PC-9 (cell line): ENCODE results near the gene ERMAP. TPM values are rescaled to one million over a fixed set of nuclear protein-coding genes. Genes with fewer than 3 reads are reported as not detected.
A peak's percentile ranks its signal among the peaks of the same experiment; 100 is the strongest.
"Not testable (repeated sequence)": the region's sequence is repeated elsewhere in the genome, so short reads cannot be mapped to it uniquely, and the experiment has no call there.

Source experiments
- BruUV-seq: library from RNA; stranded (reverse); fragments of 400-500 nt; replicated peaks from 2 replicates; lab custom pipeline; 2021; lab: Mats Ljungman, UMichigan
- CTCF ChIA-PET: fragments of 300-600 bp; sonication (Branson Sonifier 250); formaldehyde crosslinking; loops from one replicate; lab custom pipeline; 2022; ENCODE audit warnings: antibody characterized with exemption; lab: Charles Lee
- POLR2A ChIA-PET: fragments of 300-600 bp; sonication (Branson Sonifier 250); formaldehyde crosslinking; loops from one replicate; lab custom pipeline; 2022; ENCODE audit warnings: antibody characterized with exemption; ENCODE audit not compliant: unreplicated experiment; lab: Charles Lee
- DNase-seq, 2 experiments: peaks; one replicate each; pipeline versions ENCODE4 v3.0.0 to v3.0.0-alpha.2; 2015 to 2022; ENCODE audit warnings: mixed read lengths in 1 of 2
- H2AFZ ChIP-seq: fragments of 200-600 bp; sonication (generic); 2 replicates; pipeline ENCODE4 v1.8.1; 2017; ENCODE audit warnings: antibody characterized with exemption
- H3F3A ChIP-seq: fragments of 200-600 bp; sonication (generic); 2 replicates; pipeline ENCODE4 v1.8.1; 2017; ENCODE audit warnings: antibody characterized with exemption, mild to moderate bottlenecking, low read depth; ENCODE audit not compliant: insufficient read depth
- H3K27ac ChIP-seq: fragments of 200-600 bp; sonication (generic); 2 replicates; pipeline ENCODE4 v1.6.1; 2016; ENCODE audit warnings: mixed run types
- H3K27me3 ChIP-seq: fragments of 200-600 bp; sonication (generic); 2 replicates; pipeline ENCODE4 v1.6.1; 2016; ENCODE audit warnings: low read depth, mixed run types; ENCODE audit not compliant: insufficient read depth
- H3K36me3 ChIP-seq: fragments of 200-600 bp; sonication (generic); 2 replicates; pipeline ENCODE4 v1.6.1; 2016; ENCODE audit warnings: low read depth, mixed run types
- H3K4me1 ChIP-seq: fragments of 200-600 bp; sonication (generic); replicated peaks from 2 replicates; pipeline ENCODE4 v1.6.1; 2016; ENCODE audit warnings: mixed run types; ENCODE audit not compliant: insufficient read depth
- H3K4me2 ChIP-seq: fragments of 200-600 bp; sonication (generic); 2 replicates; pipeline ENCODE4 v1.6.1; 2017; ENCODE audit warnings: mixed run types
- H3K4me3 ChIP-seq: fragments of 200-600 bp; sonication (generic); 2 replicates; pipeline ENCODE4 v1.6.1; 2016; ENCODE audit warnings: mixed run types
- H3K79me2 ChIP-seq: fragments of 200-600 bp; sonication (generic); 2 replicates; pipeline ENCODE4 v1.6.1; 2017; ENCODE audit warnings: low read depth, mixed run types
- H3K9me2 ChIP-seq: fragments of 200-600 bp; sonication (generic); 2 replicates; pipeline ENCODE4 v1.8.1; 2017; ENCODE audit warnings: mild to moderate bottlenecking; ENCODE audit not compliant: insufficient read depth
- H3K9me3 ChIP-seq: fragments of 200-600 bp; sonication (generic); 2 replicates; pipeline ENCODE4 v1.8.1; 2016; ENCODE audit warnings: low read depth; ENCODE audit not compliant: insufficient read depth
- H4K20me1 ChIP-seq: fragments of 200-600 bp; sonication (generic); 2 replicates; pipeline ENCODE4 v1.8.1; 2017; ENCODE audit not compliant: insufficient read depth
- CTCF ChIP-seq: fragments of 200-600 bp; sonication (generic); conservative IDR thresholded peaks from 2 replicates; pipeline ENCODE4 v1.6.1; 2017; ENCODE audit warnings: mixed run types, antibody characterized with exemption, mild to moderate bottlenecking, moderate library complexity
- EZH2 ChIP-seq: fragments of 200-600 bp; sonication (generic); IDR thresholded peaks from 2 replicates; pipeline ENCODE4 v1.8.0; 2017; ENCODE audit warnings: antibody characterized with exemption, low read depth
- intact Hi-C: fragments of 100-400 bp; cut with micrococcal nuclease; formaldehyde crosslinking; loops from one replicate; pipeline ENCODE4 v1.10.0; 2022; ENCODE audit not compliant: unreplicated experiment
- total RNA-seq: library from RNA; stranded (reverse); gene quantifications from 2 replicates; pipeline ENCODE4 v1.2.3, GENCODE V29; 2021

The ERMAP gene
- total RNA-seq, 1 experiment from 2014 or later: 20.8 TPM

DNA sequence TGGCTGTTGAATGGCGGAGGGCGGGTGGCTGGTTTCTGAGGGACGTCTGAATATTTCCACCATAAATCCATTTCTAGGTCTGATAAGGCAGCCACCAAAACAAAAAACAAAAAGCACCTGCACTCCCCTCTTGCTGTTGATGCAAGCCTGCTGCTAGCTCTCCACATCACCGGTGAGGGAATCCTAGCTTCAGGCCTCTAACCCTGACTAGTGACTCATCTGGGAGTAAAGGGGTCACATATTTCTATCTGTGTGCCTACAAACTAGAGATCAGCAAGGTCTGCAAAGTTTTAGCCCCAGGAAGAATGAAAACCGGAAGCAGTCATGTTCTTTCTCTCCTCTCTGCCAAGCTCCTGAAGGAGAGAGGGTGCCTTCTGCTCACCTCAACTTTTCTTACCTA, 10.3 kb upstream of the ERMAP start:
- H4K20me1 ChIP-seq: no peaks in the 10 kb centered on the region
- ChIA-PET POLR2A (interaction anchor here (0.6 kb wide), 1 partner anchor 504 kb away, joined by 3 read pairs; no protein-coding TSS in a partner anchor), CTCF (no interaction called here)
- intact Hi-C loops: no loop called here
- TF ChIP-seq EZH2 (no peak), CTCF (no peak)
- H3K36me3 ChIP-seq: no peaks in the 10 kb centered on the region
- H3K27me3 ChIP-seq: no peaks in the 10 kb centered on the region
- no peak overlapping the region for H2AFZ ChIP-seq
- no peak overlapping the region for H3K4me2 ChIP-seq
- H3K9me2 ChIP-seq: no peaks in the 10 kb centered on the region
- BruUV-seq: no TSS peak
- no peak overlapping the region for H3K27ac ChIP-seq
- no peaks in the 10 kb centered on the region for H3F3A ChIP-seq
- no peak overlapping the region for H3K4me3 ChIP-seq
- no peaks in the 10 kb centered on the region for H3K79me2 ChIP-seq
- no peaks in the 10 kb centered on the region for H3K9me3 ChIP-seq
- DNase-seq: no peak
- no peaks in the 10 kb centered on the region; the same call in 1 of the 2 replicates for H3K4me1 ChIP-seq

GRCh38 chr1:42807056-42807668, 9.8 kb upstream of the ERMAP start:
- no peak overlapping the region for H3K4me3 ChIP-seq
- no peak overlapping the region for H3K4me2 ChIP-seq
- no peak overlapping the region for H2AFZ ChIP-seq
- H3K79me2 ChIP-seq: no peaks in the 10 kb centered on the region
- no peaks in the 10 kb centered on the region for H4K20me1 ChIP-seq
- H3K4me1 ChIP-seq: no peaks in the 10 kb centered on the region; the same call in 1 of the 2 replicates
- H3K9me2 ChIP-seq: no peaks in the 10 kb centered on the region
- no peaks in the 10 kb centered on the region for H3K27me3 ChIP-seq
- H3K27ac ChIP-seq: no peak overlapping the region
- no peaks in the 10 kb centered on the region for H3F3A ChIP-seq
- CTCF ChIA-PET: no interaction called here
- no TSS peak for BruUV-seq
- no peaks in the 10 kb centered on the region for H3K36me3 ChIP-seq
- intact Hi-C loops: no loop called here
- POLR2A ChIA-PET: no interaction called here
- no peak for TF ChIP-seq EZH2
- no peak for TF ChIP-seq CTCF
- H3K9me3 ChIP-seq: no peaks in the 10 kb centered on the region
- DNase-seq: no peak

DNA sequence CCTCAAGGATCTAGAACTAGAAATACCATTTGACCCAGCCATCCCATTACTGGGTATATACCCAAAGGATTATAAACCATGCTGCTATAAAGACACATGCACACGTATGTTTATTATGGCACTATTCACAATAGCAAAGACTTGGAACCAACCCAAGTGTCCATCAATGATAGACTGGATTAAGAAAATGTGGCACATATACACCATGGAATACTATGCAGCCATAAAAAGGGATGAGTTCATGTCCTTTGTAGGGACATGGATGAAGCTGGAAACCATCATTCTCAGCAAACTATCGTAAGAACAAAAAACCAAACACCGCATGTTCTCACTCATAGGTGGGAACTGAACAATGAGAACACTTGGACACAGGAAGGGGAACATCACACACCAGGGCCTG, 2.1 kb upstream of the ERMAP start:
- H2AFZ ChIP-seq, H3K27ac ChIP-seq, H3K9me3 ChIP-seq, CTCF ChIA-PET, H3K4me2 ChIP-seq, POLR2A ChIA-PET, H3K36me3 ChIP-seq, H3K27me3 ChIP-seq, DNase-seq, H3K4me3 ChIP-seq, H3K9me2 ChIP-seq, H4K20me1 ChIP-seq, intact Hi-C loops, H3F3A ChIP-seq: not testable (repeated sequence)
- BruUV-seq: TSS peak; percentile 0
- peaks cover 21% of the 10 kb centered on the region for H3K4me1 ChIP-seq
- peaks cover 19% of the 10 kb centered on the region; the same call in 1 of the 2 replicates for H3K79me2 ChIP-seq
